ENCODE data around the gene ZBTB22. TPM values are rescaled to one million over a fixed set of nuclear protein-coding genes. Genes with fewer than 3 reads are reported as not detected.
A peak's percentile ranks its signal among the peaks of the same experiment; 100 is the strongest.
"Not testable (repeated sequence)": the region's sequence is repeated elsewhere in the genome, so short reads cannot be mapped to it uniquely, and the experiment has no call there.

Gene ZBTB22
- total RNA-seq, 1 donor from 2014 or later: 27.3 TPM

- TF ChIP-seq CTCF (IDR thresholded peaks at IDR 0.05; ENCODE audit: unreplicated experiment): no peak
- Mint-ChIP-seq H3K4me3 (ENCODE audit: low read depth) (peak overlapping the region; percentile 74), H3K9me3 (ENCODE audit: low read depth) (no peaks in the 10 kb centered on the region), H3K4me1 (ENCODE audit: low read depth) (peaks cover 32% of the 10 kb centered on the region), H3K27me3 (no peaks in the 10 kb centered on the region), H3K36me3 (ENCODE audit: insufficient read depth) (peaks cover 17% of the 10 kb centered on the region), H3K27ac (peak overlapping the region; percentile 92)
- no peak for DNase-seq (ENCODE audit: low spot score, unreplicated experiment)
These were observed 41.0 kb downstream of the ZBTB22 start for GRCh38 chr6:33276581-33276863.

GRCh38 chr6:33275795-33276580 lies 41.6 kb downstream of the ZBTB22 start:
- Mint-ChIP-seq H3K4me1 (ENCODE audit: low read depth) (peaks cover 32% of the 10 kb centered on the region), H3K4me3 (ENCODE audit: low read depth) (peak overlapping the region; percentile 74), H3K36me3 (ENCODE audit: insufficient read depth) (peaks cover 17% of the 10 kb centered on the region), H3K27ac (peak overlapping the region; percentile 92)
- H3K27me3 Mint-ChIP-seq; H3K9me3 Mint-ChIP-seq (ENCODE audit: low read depth); DNase-seq (ENCODE audit: low spot score, unreplicated experiment): not testable (repeated sequence)

GRCh38 chr6:33273924-33274902 lies 43.3 kb downstream of the ZBTB22 start:
- Mint-ChIP-seq H3K27me3 (no peaks in the 10 kb centered on the region), H3K36me3 (ENCODE audit: insufficient read depth) (peaks cover 17% of the 10 kb centered on the region), H3K4me3 (ENCODE audit: low read depth) (peak overlapping the region; percentile 100), H3K27ac (peak overlapping the region; percentile 69), H3K4me1 (ENCODE audit: low read depth) (peaks cover 36% of the 10 kb centered on the region), H3K9me3 (ENCODE audit: low read depth) (no peaks in the 10 kb centered on the region)
- no peak for TF ChIP-seq CTCF (IDR thresholded peaks at IDR 0.05; ENCODE audit: unreplicated experiment)
- DNase-seq (ENCODE audit: low spot score, unreplicated experiment): no peak

- Mint-ChIP-seq H3K4me3 (ENCODE audit: low read depth) (peak overlapping the region; percentile 100), H3K27ac (peak overlapping the region; percentile 99), H3K27me3 (no peaks in the 10 kb centered on the region), H3K36me3 (ENCODE audit: insufficient read depth) (peaks cover 17% of the 10 kb centered on the region), H3K9me3 (ENCODE audit: low read depth) (no peaks in the 10 kb centered on the region), H3K4me1 (ENCODE audit: low read depth) (peaks cover 36% of the 10 kb centered on the region)
- TF ChIP-seq CTCF (IDR thresholded peaks at IDR 0.05; ENCODE audit: unreplicated experiment): no peak
- DNase-seq (ENCODE audit: low spot score, unreplicated experiment): no peak
These were observed 44.2 kb downstream of the ZBTB22 start for GRCh38 chr6:33273129-33273923.

GRCh38 chr6:33272275-33273128 lies 45.0 kb downstream of the ZBTB22 start:
- Mint-ChIP-seq H3K27me3 (no peaks in the 10 kb centered on the region), H3K36me3 (ENCODE audit: insufficient read depth) (peaks cover 22% of the 10 kb centered on the region), H3K4me3 (ENCODE audit: low read depth) (peak overlapping the region; percentile 100), H3K9me3 (ENCODE audit: low read depth) (no peaks in the 10 kb centered on the region), H3K27ac (peak overlapping the region; percentile 99), H3K4me1 (ENCODE audit: low read depth) (peaks cover 33% of the 10 kb centered on the region)
- no peak for DNase-seq (ENCODE audit: low spot score, unreplicated experiment)
- no peak for TF ChIP-seq CTCF (IDR thresholded peaks at IDR 0.05; ENCODE audit: unreplicated experiment)

All from progenitor cell of endocrine pancreas (in vitro differentiated cells).